NCI-H1105 (cell line): ENCODE results near the gene CCDC88C.

Source experiments
- DNase-seq: peaks from one replicate; lab custom pipeline; 2025; lab: John Stamatoyannopoulos, UW

CCDC88C gene

GRCh38 chr14:91363776-91364523 is 53.7 kb downstream of the CCDC88C start:
- DNase-seq, result no peak

- DNase-seq, result no peak
These were observed 56.3 kb downstream of the CCDC88C start for GRCh38 chr14:91361233-91361811.

- no peak for DNase-seq
These were observed 57.0 kb downstream of the CCDC88C start for GRCh38 chr14:91360490-91361232.

GRCh38 chr14:91358654-91359220 is 58.9 kb downstream of the CCDC88C start:
- no peak for DNase-seq

GRCh38 chr14:91358025-91358319 is 59.6 kb downstream of the CCDC88C start:
- no peak for DNase-seq

GRCh38 chr14:91357272-91358024 is 60.2 kb downstream of the CCDC88C start:
- no peak for DNase-seq

DNA sequence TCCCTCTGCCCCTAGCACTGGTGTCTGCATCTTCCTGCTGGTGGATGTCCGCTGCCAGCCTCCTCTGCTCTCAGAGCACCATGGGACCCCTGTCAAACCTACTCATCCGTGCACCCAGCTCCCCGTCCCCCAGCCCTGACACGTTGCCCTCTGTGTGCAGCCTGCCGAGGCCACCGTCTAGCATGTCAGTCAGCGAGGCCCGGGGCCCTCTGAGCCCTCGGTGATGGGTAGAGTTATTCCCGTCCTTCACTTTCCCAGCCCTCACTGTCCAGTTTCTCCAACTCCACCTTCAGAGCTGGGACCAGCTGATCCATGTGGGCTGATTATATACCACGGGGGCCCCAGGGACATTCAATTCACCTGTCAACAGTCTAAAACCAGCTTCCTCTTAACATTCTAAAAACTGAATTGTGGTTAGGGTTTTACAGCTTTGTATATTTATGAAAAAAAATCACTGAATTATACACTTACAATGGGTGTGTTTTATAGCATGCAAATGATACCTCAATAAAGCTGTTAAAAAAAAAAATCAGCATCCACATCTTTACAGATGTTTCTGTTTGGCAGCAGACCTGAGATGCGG is 61.3 kb downstream of the CCDC88C start:
- no peak for DNase-seq

- DNase-seq, result peak; percentile 25
These were observed 62.5 kb downstream of the CCDC88C start for GRCh38 chr14:91354979-91355685.

- DNase-seq, result no peak
These were observed 63.3 kb downstream of the CCDC88C start for GRCh38 chr14:91354221-91354916.

- DNase-seq, result no peak
These were observed 64.6 kb downstream of the CCDC88C start for GRCh38 chr14:91352728-91353692.

- no peak for DNase-seq
These were observed 65.6 kb downstream of the CCDC88C start for GRCh38 chr14:91352053-91352452.

GRCh38 chr14:91351512-91351862 is 66.1 kb downstream of the CCDC88C start:
- no peak for DNase-seq

- no peak for DNase-seq
These were observed 66.7 kb downstream of the CCDC88C start for GRCh38 chr14:91350813-91351511.

- DNase-seq, result no peak
These were observed 67.2 kb downstream of the CCDC88C start for GRCh38 chr14:91350483-91350812.

- no peak for DNase-seq
These were observed 68.0 kb downstream of the CCDC88C start for GRCh38 chr14:91349481-91350074.

GRCh38 chr14:91348845-91349465 is 68.7 kb downstream of the CCDC88C start:
- DNase-seq, result no peak

- no peak for DNase-seq
These were observed 70.8 kb downstream of the CCDC88C start for GRCh38 chr14:91346838-91347173.

DNA sequence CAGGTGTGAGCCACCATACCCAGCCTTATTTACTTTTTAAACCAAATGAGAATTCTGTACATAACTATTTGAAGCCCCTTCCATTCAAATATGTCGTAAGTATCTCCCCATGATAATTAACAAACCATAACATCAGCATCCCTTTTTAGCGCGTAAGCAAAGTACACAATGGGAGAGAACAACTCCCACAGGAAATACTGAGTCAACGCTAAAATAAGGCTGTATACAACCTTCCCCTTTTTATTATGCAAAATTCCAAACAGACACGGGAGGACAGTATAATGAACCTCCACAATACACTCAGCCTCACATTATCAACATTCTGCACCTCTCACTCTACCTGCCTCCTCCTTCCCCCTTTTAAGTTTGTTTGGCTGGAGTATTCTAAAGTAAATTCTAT is 73.5 kb downstream of the CCDC88C start:
- no peak for DNase-seq
